Skeletal muscle tissue (tissue), 4 donors: Measurements from ENCODE around the gene SEMA6A. TPM values are rescaled to one million over a fixed set of nuclear protein-coding genes. Genes with fewer than 3 reads are reported as not detected.

Experiments used
- H3K27ac ChIP-seq: one replicate; pipeline ENCODE4 v1.7.0; 2013; ENCODE audit warnings: mild to moderate bottlenecking, low read depth, low read length, inconsistent platforms
- H3K27me3 ChIP-seq, 3 donors: one replicate each; pipeline ENCODE4 v1.7.0; 2013; ENCODE audit warnings: low read length in 3 of 3; ENCODE audit not compliant: control insufficient read depth in 3 of 3, insufficient read depth in 3 of 3
- H3K36me3 ChIP-seq, 3 donors: one replicate each; pipeline ENCODE4 v1.7.0; 2013; ENCODE audit warnings: low read length in 3 of 3; ENCODE audit not compliant: control insufficient read depth in 3 of 3, insufficient read depth in 3 of 3
- H3K4me1 ChIP-seq, 3 donors: one replicate each; pipeline ENCODE4 v1.7.0; 2013; ENCODE audit warnings: low read length in 3 of 3, mild to moderate bottlenecking in 3 of 3; ENCODE audit not compliant: control insufficient read depth in 3 of 3, insufficient read depth in 3 of 3
- H3K4me3 ChIP-seq, 3 donors: one replicate each; pipeline ENCODE4 v1.7.0; 2013; ENCODE audit warnings: low read length in 3 of 3
- H3K9ac ChIP-seq, 3 donors: one replicate each; pipeline ENCODE4 v1.7.0; 2013; ENCODE audit warnings: low read length in 3 of 3, mild to moderate bottlenecking in 3 of 3, moderate library complexity in 2 of 3, low read depth in 1 of 3
- H3K9me3 ChIP-seq, 3 donors: one replicate each; pipeline ENCODE4 v1.7.0; 2013; ENCODE audit warnings: low read length in 3 of 3; ENCODE audit not compliant: control insufficient read depth in 3 of 3
- total RNA-seq: library from RNA; depleted of rRNA; stranded (reverse); fragments of >200 nt; gene quantifications from one replicate; pipeline ENCODE4 v1.2.3, GENCODE V29; 2014
- donor health status: Osteomylitis.

The SEMA6A gene
- total RNA-seq, 1 donor from 2014 or later, result 43.8 TPM

DNA sequence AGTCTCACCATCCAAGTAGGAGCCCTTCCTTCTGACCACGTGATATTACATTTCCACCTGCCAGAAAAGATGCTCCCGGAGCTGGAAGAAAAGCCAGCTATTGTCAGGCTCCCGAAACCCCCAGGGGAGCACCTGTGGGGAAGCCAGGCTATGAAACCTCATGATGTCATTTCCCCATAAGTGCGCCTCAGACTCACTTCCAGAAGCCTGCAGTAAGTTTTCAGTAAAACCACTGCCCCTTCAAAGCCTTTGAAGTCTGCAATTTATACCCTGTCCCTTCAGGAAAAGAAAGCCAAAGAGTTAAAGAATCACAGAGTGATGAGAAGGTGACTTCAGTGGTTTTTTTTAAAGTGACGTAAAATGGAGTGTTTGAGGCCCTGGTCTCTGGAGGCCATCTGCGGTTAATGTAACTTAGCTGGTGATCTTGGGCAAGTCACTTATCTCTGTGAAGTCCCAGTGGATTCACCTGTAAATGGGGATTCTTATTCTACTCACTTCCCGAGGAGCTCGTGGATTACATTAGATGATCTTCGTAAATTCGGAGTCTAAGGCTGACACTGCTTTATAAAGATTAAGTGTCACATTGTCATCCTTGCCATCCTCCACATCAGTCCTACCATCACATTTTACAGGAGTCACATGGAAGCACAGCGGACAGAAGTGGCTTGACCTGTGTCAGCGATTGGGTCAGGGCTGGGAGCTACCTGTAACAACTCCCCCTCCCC lies 2.6 kb upstream of the SEMA6A start:
- Histone ChIP-seq H3K27ac (no peak overlapping the region), H3K4me3 (no peak overlapping the region), H3K4me1 (peaks cover 27 to 36% (median 28%) of the 10 kb centered on the region in 3 donors), H3K36me3 (no peaks in the 10 kb centered on the region), H3K9ac (no peak overlapping the region), H3K9me3 (no peaks in the 10 kb centered on the region), H3K27me3 (peaks cover 4 to 29% (median 25%) of the 10 kb centered on the region in 3 donors)

DNA sequence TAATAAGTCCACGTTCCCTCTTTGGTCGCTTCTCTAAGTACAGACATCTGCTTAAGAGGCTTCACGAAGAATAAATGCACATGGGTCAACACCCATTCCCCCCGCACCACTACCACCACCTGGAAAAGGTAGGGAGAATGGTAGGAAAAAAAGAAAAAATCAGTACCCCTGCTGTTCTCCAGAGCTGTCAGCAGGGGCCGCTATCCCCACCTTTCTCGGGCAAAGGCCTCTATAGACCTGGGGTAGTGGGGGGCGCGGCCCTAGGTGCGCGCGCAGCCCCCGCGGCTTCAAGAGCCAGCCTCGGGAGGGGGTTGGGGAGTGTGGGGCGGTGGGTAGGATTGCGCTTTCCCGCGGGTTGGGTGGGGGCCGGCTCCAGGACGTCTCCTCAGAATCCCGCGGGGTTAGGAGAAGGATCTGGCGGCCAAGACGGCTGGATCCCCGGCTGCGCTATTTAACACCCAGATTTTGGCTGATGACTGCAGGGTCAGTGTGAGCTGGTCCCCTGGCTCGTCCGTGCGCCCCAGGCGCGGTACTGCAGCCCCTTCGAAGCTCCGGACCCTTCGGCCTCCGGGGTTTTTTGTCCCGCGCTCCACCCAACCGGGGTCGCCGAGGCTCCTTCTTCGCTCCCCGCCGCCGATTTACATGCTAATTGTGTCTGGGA lies 1.6 kb upstream of the SEMA6A start:
- H3K27me3 ChIP-seq, result peaks cover 10 to 39% (median 26%) of the 10 kb centered on the region in 3 donors
- peak overlapping the region; percentile 81 to 86 (median 84) for H3K4me3 ChIP-seq
- H3K4me1 ChIP-seq, result peaks cover 31 to 40% (median 33%) of the 10 kb centered on the region in 3 donors
- H3K27ac ChIP-seq, result peak overlapping the region; percentile 10
- H3K9ac ChIP-seq, result peak overlapping the region; percentile 69 to 81 (median 74)
- H3K36me3 ChIP-seq, result no peaks in the 10 kb centered on the region
- H3K9me3 ChIP-seq, result no peaks in the 10 kb centered on the region

GRCh38 chr5:116575326-116576052 lies 866 bp upstream of the SEMA6A start:
- Histone ChIP-seq H3K27me3 (peaks cover 10 to 46% (median 27%) of the 10 kb centered on the region in 3 donors), H3K9me3 (no peaks in the 10 kb centered on the region), H3K4me3 (peak overlapping the region; percentile 81 to 86 (median 84)), H3K36me3 (no peaks in the 10 kb centered on the region), H3K27ac (peak overlapping the region; percentile 65), H3K4me1 (peaks cover 31 to 40% (median 33%) of the 10 kb centered on the region in 3 donors), H3K9ac (peak overlapping the region; percentile 69 to 81 (median 74))

DNA sequence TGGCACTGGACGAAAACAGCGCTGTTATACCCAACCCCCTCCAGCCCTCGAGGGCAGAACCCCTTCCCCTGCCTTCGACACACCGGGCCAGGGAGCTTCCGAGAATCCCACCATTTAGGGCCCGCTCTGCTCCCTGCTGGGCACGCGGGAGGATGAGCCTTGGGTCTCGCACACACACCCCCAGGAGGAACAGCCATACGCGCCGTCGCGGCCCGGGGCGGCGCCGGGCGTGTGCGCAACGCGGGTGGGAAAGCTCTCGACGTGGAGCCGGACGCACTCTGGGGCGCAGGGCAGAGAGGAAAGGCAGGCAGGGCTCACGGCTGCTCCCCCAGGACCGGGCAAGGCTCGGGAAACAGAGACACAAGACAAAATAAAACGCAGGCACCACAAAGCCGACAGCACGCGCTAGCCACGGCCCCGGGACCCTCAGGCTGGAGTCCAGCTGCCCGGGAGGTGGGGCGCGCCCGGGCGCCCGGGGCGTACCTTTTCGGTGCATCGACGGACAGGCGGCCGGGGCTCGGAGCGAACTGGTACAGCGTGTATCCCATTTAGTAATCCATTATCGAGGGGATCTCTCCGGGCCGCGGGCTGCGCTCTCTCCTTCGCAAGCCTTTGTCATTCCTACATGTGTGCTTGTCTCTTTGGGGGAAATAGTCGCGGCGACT lies 789 bp downstream of the SEMA6A start:
- H3K27ac ChIP-seq, result peak overlapping the region; percentile 75
- H3K9ac ChIP-seq, result peak overlapping the region; percentile 74 to 82 (median 76)
- peaks cover 31 to 40% (median 33%) of the 10 kb centered on the region in 3 donors for H3K4me1 ChIP-seq
- peak overlapping the region; percentile 81 to 86 (median 84) for H3K4me3 ChIP-seq
- no peaks in the 10 kb centered on the region for H3K9me3 ChIP-seq
- peaks cover 10 to 61% (median 31%) of the 10 kb centered on the region in 3 donors for H3K27me3 ChIP-seq
- no peaks in the 10 kb centered on the region for H3K36me3 ChIP-seq

- Histone ChIP-seq H3K27me3 (peaks cover 10 to 66% (median 31%) of the 10 kb centered on the region in 3 donors), H3K4me3 (peak overlapping the region; percentile 81 to 86 (median 84)), H3K36me3 (no peaks in the 10 kb centered on the region), H3K4me1 (peaks cover 31 to 40% (median 33%) of the 10 kb centered on the region in 3 donors), H3K9ac (peak overlapping the region; percentile 74 to 82 (median 76)), H3K27ac (peak overlapping the region; percentile 75), H3K9me3 (no peaks in the 10 kb centered on the region)
These were observed 1.3 kb downstream of the SEMA6A start for GRCh38 chr5:116573279-116573701.

GRCh38 chr5:116572350-116573278 lies 2.0 kb downstream of the SEMA6A start:
- Histone ChIP-seq H3K4me3 (peak overlapping the region; percentile 81 to 86 (median 84)), H3K4me1 (peaks cover 31 to 40% (median 33%) of the 10 kb centered on the region in 3 donors), H3K9me3 (no peaks in the 10 kb centered on the region), H3K36me3 (no peaks in the 10 kb centered on the region), H3K27ac (peak overlapping the region; percentile 75), H3K9ac (peak overlapping the region; percentile 47 to 82 (median 76)), H3K27me3 (peaks cover 10 to 68% (median 31%) of the 10 kb centered on the region in 3 donors)

- H3K4me1 ChIP-seq, result peaks cover 31 to 40% (median 33%) of the 10 kb centered on the region in 3 donors
- H3K27me3 ChIP-seq, result peaks cover 10 to 72% (median 31%) of the 10 kb centered on the region in 3 donors
These were observed 2.9 kb downstream of the SEMA6A start for GRCh38 chr5:116571568-116572349.

DNA sequence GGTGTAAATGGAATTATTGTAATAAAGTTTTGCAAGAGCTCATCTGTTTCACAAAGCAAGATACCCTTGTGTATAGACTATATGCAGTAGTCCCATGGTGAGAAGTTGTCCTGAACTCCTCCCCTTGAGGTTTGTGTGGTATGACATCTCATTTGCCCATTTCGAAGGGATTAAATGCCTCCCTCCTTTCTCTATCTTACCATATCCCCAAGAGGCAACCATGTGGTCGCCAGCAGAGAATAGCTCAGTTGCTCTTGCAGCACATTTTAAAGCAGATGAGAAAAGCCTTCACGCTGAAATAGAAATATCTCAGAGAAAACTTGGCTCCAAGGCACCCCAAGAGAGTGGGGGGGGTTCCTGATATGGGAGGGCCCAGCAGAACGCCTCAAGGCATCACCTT lies 4.6 kb downstream of the SEMA6A start:
- no peak overlapping the region for H3K27ac ChIP-seq
- peaks cover 25 to 30% (median 25%) of the 10 kb centered on the region in 3 donors for H3K4me1 ChIP-seq
- H3K27me3 ChIP-seq, result peaks cover 10 to 70% (median 27%) of the 10 kb centered on the region in 3 donors
- H3K4me3 ChIP-seq, result no peak overlapping the region
- no peaks in the 10 kb centered on the region for H3K9me3 ChIP-seq
- H3K9ac ChIP-seq, result no peak overlapping the region
- H3K36me3 ChIP-seq, result no peaks in the 10 kb centered on the region

More at GRCh38 chr5:116571568-116572349, 2.9 kb downstream of the SEMA6A start:
- Histone ChIP-seq H3K9me3 (no peaks in the 10 kb centered on the region), H3K27ac (peak overlapping the region; percentile 75), H3K36me3 (no peaks in the 10 kb centered on the region), H3K9ac (peak overlapping the region; percentile 47 to 82 (median 76)), H3K4me3 (peak overlapping the region; percentile 81 to 86 (median 84))
